Uterus (tissue), 4 donors: Measurements from ENCODE around the gene FABP2. TPM values are rescaled to one million over a fixed set of nuclear protein-coding genes. Genes with fewer than 3 reads are reported as not detected.

Experiments
- DNase-seq, 2 donors: peaks; one replicate each; pipeline ENCODE4 v3.0.0-alpha.2; 2019 to 2020
- H3K27ac ChIP-seq, 2 donors: fragments of 200-600 bp; sonication (generic); 1 replicate in 1 of 2; 2 replicates in 1 of 2; pipeline ENCODE4 v1.5.1; 2016 to 2018
- H3K27me3 ChIP-seq, 2 donors: fragments of 200-600 bp; sonication (generic); one replicate each; pipeline ENCODE4 v1.5.1; 2018 to 2019; ENCODE audit warnings: control low read depth in 1 of 2
- H3K36me3 ChIP-seq, 2 donors: fragments of 200-600 bp; sonication (generic); one replicate each; pipeline ENCODE4 v1.5.1; 2019; ENCODE audit warnings: control low read depth in 1 of 2
- H3K4me1 ChIP-seq, 2 donors: fragments of 200-600 bp; sonication (generic); one replicate each; pipeline ENCODE4 v1.5.1; 2018 to 2019; ENCODE audit warnings: control low read depth in 1 of 2
- H3K4me3 ChIP-seq, 2 donors: fragments of 200-600 bp; sonication (generic); 1 replicate in 1 of 2; 2 replicates in 1 of 2; pipeline ENCODE4 v1.5.1; 2018 to 2019; ENCODE audit warnings: mild to moderate bottlenecking in 1 of 2
- H3K9me3 ChIP-seq, 2 donors: fragments of 200-600 bp; sonication (generic); one replicate each; pipeline ENCODE4 v1.5.1; 2019; ENCODE audit warnings: control low read depth in 1 of 2
- POLR2A ChIP-seq, 2 donors: fragments of 450-650 bp; IDR thresholded peaks; one replicate each; pipeline ENCODE4 v1.6.1; 2016; ENCODE audit warnings: antibody characterized with exemption in 2 of 2, mild to moderate bottlenecking in 1 of 2, moderate library complexity in 1 of 2
- intact Hi-C: fragments of 100-400 bp; cut with DNase I; formaldehyde crosslinking; loops from one replicate; pipeline ENCODE4 v1.15.1; 2023; ENCODE audit warnings: low total_unique reads
- total RNA-seq, 4 donors: library from RNA; depleted of rRNA in 3 of 4; stranded (reverse); fragments of >200 nt in 3 of 4; gene quantifications; one replicate each; pipeline versions ENCODE4 v1.1.0 to v1.2.4, GENCODE V29; 2014 to 2023
- TF ChIP-seq, protein P1 (sequence below), 4 experiments: fragments of 200-600 bp in 2 of 4; fragments of 450-650 bp in 2 of 4; sonication (generic) in 2 of 4; IDR thresholded peaks; one replicate each; pipeline ENCODE4 v1.5.1; 2016 to 2019; ENCODE audit warnings: antibody characterized with exemption in 4 of 4, mild to moderate bottlenecking in 2 of 4, moderate library complexity in 1 of 4
- donor health status: DM: yes; HTN: yes; CAD: no.

Gene FABP2
- total RNA-seq, 4 donors from 2014 or later: not detected

DNA sequence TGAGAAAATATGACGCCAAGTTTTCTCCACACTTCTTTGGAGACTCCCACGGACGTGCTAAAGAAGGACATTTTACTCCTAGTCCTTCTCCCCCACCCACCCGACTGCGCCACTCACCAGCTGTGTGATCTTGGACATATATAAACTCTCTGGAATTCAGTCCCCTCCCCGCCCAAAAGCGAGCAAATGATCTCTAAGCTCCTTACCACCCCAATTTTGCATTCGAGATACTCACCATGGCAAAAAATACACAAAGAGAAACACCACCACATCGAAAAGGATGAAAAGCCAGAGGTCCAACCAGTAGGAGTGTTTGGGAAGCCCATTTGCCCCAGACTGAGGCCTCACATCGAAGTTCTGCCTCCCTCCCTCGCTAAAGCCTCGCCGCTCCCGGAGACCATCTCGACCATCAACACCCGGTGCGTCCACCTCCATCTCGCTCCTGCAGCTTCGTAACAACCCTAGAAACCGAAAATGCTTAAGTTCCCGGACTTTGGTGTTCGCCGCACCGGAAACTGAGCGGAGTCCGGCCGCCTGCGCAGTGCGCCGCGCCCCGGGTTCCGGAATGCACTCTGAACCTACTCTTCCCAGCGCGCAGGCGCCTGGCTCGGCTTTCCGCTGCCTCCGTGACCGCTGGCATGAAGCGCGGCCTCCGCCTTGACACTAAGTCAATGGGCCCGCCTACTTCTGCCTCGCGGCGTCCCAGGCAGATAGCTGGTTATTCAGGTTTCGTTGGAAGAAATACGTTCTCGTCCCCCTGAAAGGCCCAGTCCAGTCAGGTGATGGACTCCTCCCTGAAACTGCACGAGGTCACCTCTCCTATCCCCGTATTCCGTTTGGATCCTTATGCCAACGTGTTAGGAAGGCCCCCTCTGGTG, 21.6 kb downstream of the FABP2 start:
- DNase-seq: peak; percentile 90 to 93
- peak overlapping the region; percentile 71 to 88 for H3K4me3 ChIP-seq

DNA sequence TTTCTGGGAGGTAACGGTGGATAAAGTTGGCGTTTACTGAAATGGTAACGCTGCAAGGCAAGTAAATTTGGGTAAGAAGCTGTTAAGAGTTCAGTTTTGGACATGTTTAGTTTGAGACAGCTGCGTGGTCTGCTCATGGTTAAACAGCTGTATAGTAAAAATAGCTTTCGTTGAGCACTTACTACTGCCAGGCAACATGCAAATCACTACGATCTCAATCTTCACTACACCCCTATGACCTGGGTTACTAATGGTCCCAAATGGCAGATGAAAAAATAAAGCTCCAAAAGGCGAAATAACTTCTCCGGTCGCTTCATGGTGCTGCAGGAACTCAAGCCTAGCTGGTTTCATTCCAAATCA, 22.2 kb downstream of the FABP2 start:
- Histone ChIP-seq H3K27me3 (no peaks in the 10 kb centered on the region), H3K4me1 (peaks cover 0 to 9% of the 10 kb centered on the region in 2 donors), H3K4me3 (peak overlapping the region; percentile 71 to 88), H3K27ac (peak overlapping the region; percentile 90 to 95), H3K36me3 (no peaks in the 10 kb centered on the region), H3K9me3 (no peaks in the 10 kb centered on the region)
- no peak for TF ChIP-seq POLR2A (IDR thresholded peaks at IDR 0.05)
- TF ChIP-seq, protein P1, sequence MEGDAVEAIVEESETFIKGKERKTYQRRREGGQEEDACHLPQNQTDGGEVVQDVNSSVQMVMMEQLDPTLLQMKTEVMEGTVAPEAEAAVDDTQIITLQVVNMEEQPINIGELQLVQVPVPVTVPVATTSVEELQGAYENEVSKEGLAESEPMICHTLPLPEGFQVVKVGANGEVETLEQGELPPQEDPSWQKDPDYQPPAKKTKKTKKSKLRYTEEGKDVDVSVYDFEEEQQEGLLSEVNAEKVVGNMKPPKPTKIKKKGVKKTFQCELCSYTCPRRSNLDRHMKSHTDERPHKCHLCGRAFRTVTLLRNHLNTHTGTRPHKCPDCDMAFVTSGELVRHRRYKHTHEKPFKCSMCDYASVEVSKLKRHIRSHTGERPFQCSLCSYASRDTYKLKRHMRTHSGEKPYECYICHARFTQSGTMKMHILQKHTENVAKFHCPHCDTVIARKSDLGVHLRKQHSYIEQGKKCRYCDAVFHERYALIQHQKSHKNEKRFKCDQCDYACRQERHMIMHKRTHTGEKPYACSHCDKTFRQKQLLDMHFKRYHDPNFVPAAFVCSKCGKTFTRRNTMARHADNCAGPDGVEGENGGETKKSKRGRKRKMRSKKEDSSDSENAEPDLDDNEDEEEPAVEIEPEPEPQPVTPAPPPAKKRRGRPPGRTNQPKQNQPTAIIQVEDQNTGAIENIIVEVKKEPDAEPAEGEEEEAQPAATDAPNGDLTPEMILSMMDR (IDR thresholded peaks at IDR 0.05): no peak
- intact Hi-C loops: no loop called here
- no peak for DNase-seq

More for the DNA sequence above, 21.6 kb downstream of the FABP2 start:
- no peaks in the 10 kb centered on the region for H3K27me3 ChIP-seq
- H3K27ac ChIP-seq: peak overlapping the region; percentile 90 to 95
- TF ChIP-seq, protein P1 (IDR thresholded peaks at IDR 0.05): no peak
- peak; percentile 63 to 82 for TF ChIP-seq POLR2A (IDR thresholded peaks at IDR 0.05)
- H3K9me3 ChIP-seq: no peaks in the 10 kb centered on the region
- intact Hi-C loops: no loop called here
- peaks cover 0 to 9% of the 10 kb centered on the region in 2 donors for H3K4me1 ChIP-seq
- no peaks in the 10 kb centered on the region for H3K36me3 ChIP-seq

DNA sequence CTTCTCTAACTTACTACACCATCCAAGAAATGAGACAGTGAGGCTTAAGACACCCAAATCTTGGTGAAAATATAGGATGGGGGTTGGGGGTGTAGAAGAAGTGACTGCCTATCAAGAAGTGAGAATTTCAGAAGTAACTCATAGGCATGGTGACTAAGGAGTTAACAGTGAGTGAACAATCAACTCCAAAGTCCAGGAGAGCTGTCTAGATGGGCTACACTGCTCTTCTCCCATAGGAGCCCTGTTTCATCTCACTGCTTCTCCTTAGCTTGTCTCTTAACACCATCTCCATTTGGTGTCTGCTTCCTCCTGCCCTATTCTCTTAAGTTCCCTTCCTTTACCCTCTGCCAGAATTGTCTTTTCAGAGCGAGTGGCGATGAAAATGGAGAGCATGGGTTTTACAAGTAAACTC, 22.7 kb downstream of the FABP2 start:
- Histone ChIP-seq H3K4me3 (peak overlapping the region; percentile 71 to 88), H3K27ac (peak overlapping the region; percentile 90 to 95), H3K36me3 (no peaks in the 10 kb centered on the region), H3K27me3 (no peaks in the 10 kb centered on the region), H3K9me3 (no peaks in the 10 kb centered on the region), H3K4me1 (peaks cover 0 to 9% of the 10 kb centered on the region in 2 donors)
- intact Hi-C loops: no loop called here
- no peak for DNase-seq
- TF ChIP-seq, protein P1 (IDR thresholded peaks at IDR 0.05): no peak
- no peak for TF ChIP-seq POLR2A (IDR thresholded peaks at IDR 0.05)

DNA sequence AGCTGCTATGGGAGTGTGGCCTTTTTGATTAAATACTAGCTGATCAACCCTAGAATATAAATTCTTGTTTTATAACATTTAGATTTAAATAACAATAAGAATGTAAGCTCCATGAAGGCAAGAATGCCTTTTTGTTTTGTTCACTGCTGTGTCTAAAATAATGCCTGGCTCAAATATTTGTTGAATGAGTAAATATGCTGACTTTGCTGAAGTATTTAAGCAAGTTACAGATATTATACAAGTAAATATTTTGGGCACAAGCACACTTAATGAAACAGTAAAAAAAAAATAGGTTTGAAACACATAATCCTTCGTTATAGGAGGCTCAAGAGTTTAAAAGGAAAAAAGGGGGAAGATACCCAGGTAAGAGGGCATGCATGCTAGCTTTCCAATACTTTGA, 24.1 kb downstream of the FABP2 start:
- Histone ChIP-seq H3K36me3 (no peaks in the 10 kb centered on the region), H3K4me1 (peaks cover 0 to 9% of the 10 kb centered on the region in 2 donors), H3K4me3 (no peak overlapping the region), H3K9me3 (no peaks in the 10 kb centered on the region), H3K27ac (no peak overlapping the region), H3K27me3 (no peaks in the 10 kb centered on the region)
- DNase-seq: no peak
- no peak for TF ChIP-seq POLR2A (IDR thresholded peaks at IDR 0.05)
- TF ChIP-seq, protein P1 (IDR thresholded peaks at IDR 0.05): no peak
- intact Hi-C loops: no loop called here

DNA sequence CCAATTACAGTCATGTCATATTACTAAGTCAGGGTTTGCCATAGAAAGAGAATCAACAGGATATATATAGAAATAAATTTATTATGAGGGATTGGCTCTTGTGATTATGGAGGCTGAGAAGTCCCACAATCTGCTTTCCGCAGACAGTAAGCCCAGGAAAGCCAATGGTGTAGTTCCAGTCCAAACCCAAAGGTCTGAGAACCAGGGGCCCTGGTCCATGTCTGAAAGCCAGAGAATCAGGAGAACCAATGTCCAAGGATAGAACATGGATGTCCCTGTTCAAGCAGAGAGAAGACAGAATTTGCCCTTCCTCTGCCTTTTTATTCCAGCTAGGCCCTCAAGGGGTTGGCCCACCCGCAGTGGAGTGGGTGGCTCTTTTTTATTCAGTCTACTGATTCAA, 25.6 kb downstream of the FABP2 start:
- TF ChIP-seq POLR2A (IDR thresholded peaks at IDR 0.05): no peak
- H3K27ac ChIP-seq: no peak overlapping the region
- H3K4me3 ChIP-seq: no peak overlapping the region
- intact Hi-C loops: no loop called here
- no peaks in the 10 kb centered on the region for H3K9me3 ChIP-seq
- H3K36me3 ChIP-seq: no peaks in the 10 kb centered on the region
- DNase-seq: no peak
- no peaks in the 10 kb centered on the region for H3K27me3 ChIP-seq
- H3K4me1 ChIP-seq: peaks cover 0 to 9% of the 10 kb centered on the region in 2 donors
